GM12878 (cell line): Measurements from ENCODE around the gene CCR5. TPM values are rescaled to one million over a fixed set of nuclear protein-coding genes. Genes with fewer than 3 reads are reported as not detected.

Source experiments
- ATAC-seq: fragments of 200-7000 bp; cut with Tn5 transposase; 3 replicates; pipeline ENCODE4 v1.9.1; 2020; ENCODE audit warnings: mild to moderate bottlenecking, moderate library complexity
- BruUV-seq: library from RNA; stranded (reverse); fragments of 400-500 nt; replicated peaks from 2 replicates; lab custom pipeline; 2021; lab: Mats Ljungman, UMichigan
- CTCF ChIA-PET: fragments of 300-600 bp; sonication (Branson Sonifier 250); formaldehyde crosslinking; extraction: SDS; loops from one replicate; lab custom pipeline; 2021; ENCODE audit warnings: inconsistent platforms; lab: Yijun Ruan, JAX
- POLR2A ChIA-PET: fragments of 350-600 bp; formaldehyde crosslinking; extraction: SDS; loops from one replicate; lab custom pipeline; 2021; ENCODE audit warnings: inconsistent platforms; lab: Charles Lee
- RAD21 ChIA-PET: fragments of 300-600 bp; sonication (Branson Sonifier 250); formaldehyde crosslinking; loops from one replicate; lab custom pipeline; 2023; ENCODE audit warnings: antibody characterized with exemption; ENCODE audit not compliant: unreplicated experiment; lab: Charles Lee
- SMC1A ChIA-PET: fragments of 300-600 bp; sonication (Branson Sonifier 250); formaldehyde crosslinking; loops from one replicate; lab custom pipeline; 2023; ENCODE audit not compliant: unreplicated experiment, uncharacterized antibody; lab: Charles Lee
- DNase-seq: peaks from one replicate; pipeline ENCODE4 v3.0.0-alpha.2; 2011; ENCODE audit warnings: low read depth, low spot score
- FAIRE-seq: peaks from 3 replicates; lab custom pipeline; 2011; peaks lifted over from hg19 to GRCh38; lab: Jason Lieb, UNC
- H2AFZ ChIP-seq: 2 replicates; pipeline ENCODE4 v1.6.0; 2011; ENCODE audit warnings: low read depth, low read length, control low read depth; ENCODE audit not compliant: control insufficient read depth
- H3K27ac ChIP-seq: 2 replicates; pipeline ENCODE4 v1.5.1; 2011; ENCODE audit warnings: control low read depth; ENCODE audit not compliant: control insufficient read depth, insufficient read depth
- H3K27me3 ChIP-seq, 2 experiments: replicated peaks in 1 of 2; 2 replicates each; pipeline versions ENCODE4 v1.6.0 to v1.6.1; 2011; ENCODE audit warnings: low read length in 1 of 2; ENCODE audit not compliant: control insufficient read depth in 2 of 2, insufficient read depth in 2 of 2
- H3K36me3 ChIP-seq, 2 experiments: 2 replicates each; pipeline ENCODE4 v1.5.1; 2011; ENCODE audit warnings: low read length in 1 of 2; ENCODE audit not compliant: control insufficient read depth in 2 of 2, insufficient read depth in 2 of 2
- H3K4me1 ChIP-seq: 2 replicates; pipeline ENCODE4 v1.6.1; 2011; ENCODE audit warnings: mild to moderate bottlenecking, low read length, moderate library complexity, mixed read lengths; ENCODE audit not compliant: control insufficient read depth, insufficient read depth
- H3K4me2 ChIP-seq: 2 replicates; pipeline ENCODE4 v1.6.0; 2011; ENCODE audit warnings: control low read depth; ENCODE audit not compliant: control insufficient read depth, insufficient read depth
- H3K4me3 ChIP-seq: fragments of 200-600 bp; sonication (generic); 2 replicates; pipeline ENCODE4 v1.5.1; 2016
- H3K79me2 ChIP-seq: 2 replicates; pipeline ENCODE4 v1.6.0; 2011; ENCODE audit warnings: low read length; ENCODE audit not compliant: control insufficient read depth, insufficient read depth
- H3K9ac ChIP-seq: 2 replicates; pipeline ENCODE4 v1.8.0; 2011; ENCODE audit warnings: low read length, control low read depth, mixed read lengths; ENCODE audit not compliant: control insufficient read depth, insufficient read depth
- H3K9me3 ChIP-seq: replicated peaks from 3 replicates; pipeline ENCODE4 v1.5.1; 2011; ENCODE audit warnings: mild to moderate bottlenecking, low read length; ENCODE audit not compliant: control insufficient read depth, insufficient read depth
- H4K20me1 ChIP-seq: 2 replicates; pipeline ENCODE4 v1.6.0; 2011; ENCODE audit not compliant: control insufficient read depth, insufficient read depth
- CBFB ChIP-seq: IDR thresholded peaks from 2 replicates; pipeline ENCODE4 v1.6.1; 2016; ENCODE audit warnings: antibody characterized with exemption, low read depth
- EED ChIP-seq: sonication (generic); IDR thresholded peaks from 2 replicates; pipeline ENCODE4 v1.6.1; 2016; ENCODE audit warnings: antibody characterized with exemption, low read depth
- ETV6 ChIP-seq, 2 experiments: fragments of 450-650 bp in 1 of 2; IDR thresholded peaks in 1 of 2; conservative IDR thresholded peaks in 1 of 2; 2 replicates each; pipeline ENCODE4 v1.6.1; 2014; ENCODE audit warnings: antibody characterized with exemption in 1 of 2, borderline replicate concordance in 1 of 2, low read depth in 1 of 2, mild to moderate bottlenecking in 1 of 2, moderate library complexity in 1 of 2
- FOXM1 ChIP-seq: IDR thresholded peaks from 2 replicates; pipeline ENCODE4 v1.6.1; 2012; ENCODE audit warnings: low read depth, mild to moderate bottlenecking, inconsistent platforms, low read length, moderate library complexity
- HDAC2 ChIP-seq: fragments of 200-600 bp; sonication (generic); IDR thresholded peaks from 2 replicates; pipeline ENCODE4 v1.6.1; 2017
- IKZF1 ChIP-seq: fragments of 450-650 bp; conservative IDR thresholded peaks from 2 replicates; pipeline ENCODE4 v1.6.1; 2017; ENCODE audit warnings: antibody characterized with exemption, mild to moderate bottlenecking
- IKZF2 ChIP-seq, 2 experiments: fragments of 450-650 bp; IDR thresholded peaks; 2 replicates each; pipeline ENCODE4 v1.6.1; 2017; ENCODE audit warnings: mild to moderate bottlenecking in 2 of 2, moderate library complexity in 2 of 2
- JUNB ChIP-seq: IDR thresholded peaks from 2 replicates; pipeline ENCODE4 v1.6.1; 2016; ENCODE audit warnings: antibody characterized with exemption, mild to moderate bottlenecking
- KDM1A ChIP-seq: fragments of 200-600 bp; sonication (generic); IDR thresholded peaks from 2 replicates; pipeline ENCODE4 v1.6.1; 2016; ENCODE audit warnings: borderline replicate concordance
- MTA3 ChIP-seq: IDR thresholded peaks from 2 replicates; pipeline ENCODE4 v1.6.1; 2012; ENCODE audit warnings: low read length, inconsistent platforms, borderline replicate concordance
- NFIC ChIP-seq: IDR thresholded peaks from 2 replicates; pipeline ENCODE4 v1.6.1; 2012; ENCODE audit warnings: low read depth, mild to moderate bottlenecking, inconsistent platforms, low read length, moderate library complexity
- RELB ChIP-seq: fragments of 450-650 bp; IDR thresholded peaks from 2 replicates; pipeline ENCODE4 v1.6.1; 2017; ENCODE audit warnings: low read depth, mild to moderate bottlenecking, moderate library complexity
- RUNX3 ChIP-seq: IDR thresholded peaks from 2 replicates; pipeline ENCODE4 v1.6.1; 2012; ENCODE audit warnings: low read length, inconsistent platforms
- WGBS: methylation state at CpG from one replicate; pipeline ENCODE4 v1.1.6; 2016; ENCODE audit warnings: low lambda C conversion rate; ENCODE audit not compliant: insufficient replicate concordance, insufficient coverage; ENCODE audit errors: missing lambda C conversion rate; 5-methylcytosine and 5-hydroxymethylcytosine counted together
- in situ Hi-C: fragments of 300-500 bp; cut with MboI; formaldehyde crosslinking; loops from 9 replicates; pipeline ENCODE4 v1.14.3; 2018; ENCODE audit warnings: mixed read lengths
- intact Hi-C: fragments of 100-400 bp; cut with micrococcal nuclease; formaldehyde crosslinking; loops from one replicate; pipeline ENCODE4 v1.14.2; 2022; ENCODE audit not compliant: unreplicated experiment
- polyA plus RNA-seq, 11 experiments: library from polyadenylated mRNA; depleted of rRNA in 4 of 11; unstranded in 6 of 11; stranded (reverse) in 5 of 11; fragments of >200 nt; fragmentation: Nextera tagmentation in 4 of 11; fragmentation: Illumina TruSeq in 1 of 11; extraction: Ambion mirVana in 4 of 11; extraction: Trizol in 1 of 11; gene quantifications; 1 replicate in 1 of 11; 2 replicates in 10 of 11; pipeline versions ENCODE4 v1.2.1 to v1.2.3, GENCODE V29; 2011 to 2016; ENCODE audit warnings: inconsistent platforms in 2 of 11, missing spikeins in 2 of 11, low read depth in 1 of 11
- total RNA-seq, 4 experiments: library from RNA; depleted of rRNA in 3 of 4; stranded (reverse); fragments of >200 nt in 3 of 4; fragmentation: Illumina TruSeq in 1 of 4; extraction: Trizol in 1 of 4; gene quantifications; 2 replicates each; pipeline versions ENCODE4 v1.2.1 to v1.2.3, GENCODE V29; 2013 to 2021

CCR5 gene
- total and polyA plus RNA-seq, 10 of the 15 experiments (the other 5 are each of a cell fraction or from before 2014, with no cell fraction given), result 0.17 to 1.6 (median 0.82) TPM; not detected in 1

- H2AFZ ChIP-seq, result no peak overlapping the region
- ATAC-seq (no peak; the same call in 2 of the 3 replicates), FAIRE-seq (no peak)
Observed at GRCh38 chr3:46361408-46362283, 9.1 kb upstream of the CCR5 start.

More at GRCh38 chr3:46361408-46362283, 9.1 kb upstream of the CCR5 start:
- ChIA-PET RAD21 (interaction anchor here (0.7 to 6.0 kb wide), 6 partner anchors 8 to 154 kb away, joined by 3 to 38 read pairs (median 12); partner anchors contain the start of gene CCR5), CTCF (interaction anchor here (1.3 to 4.0 kb wide), 3 partner anchors 16 to 147 kb away, joined by 3 to 25 read pairs (median 8); no protein-coding TSS in a partner anchor), SMC1A (interaction anchor here (1.0 to 4.0 kb wide), 7 partner anchors 9 to 272 kb away, joined by 3 to 23 read pairs (median 4); partner anchors contain the start of gene CCR5), POLR2A (no interaction called here)
- H3K4me2 ChIP-seq, result peak overlapping the region; percentile 71
- no peaks in the 10 kb centered on the region for H3K9me3 ChIP-seq
- no peak for DNase-seq
- intact Hi-C loops, result loop anchor here (2.0 kb wide), 1 partner anchor 63 kb away; no protein-coding TSS in a partner anchor
- no peaks in the 10 kb centered on the region for H3K79me2 ChIP-seq
- H3K4me1 ChIP-seq, result peaks cover 40% of the 10 kb centered on the region
- BruUV-seq, result no TSS peak
- TF ChIP-seq FOXM1 (peak; percentile 45), IKZF1 (peak; percentile 76), HDAC2 (no peak), MTA3 (no peak; the same call in 1 of the 2 replicates), CBFB (0 out of 2 replicates have a peak, but pooled peaks have one; percentile 41), RUNX3 (peak; percentile 90), EED (peak; percentile 91), KDM1A (no peak), ETV6 (conservative IDR thresholded peaks at IDR 0.05 in 1 of 2, IDR thresholded peaks at IDR 0.05 in 1 of 2; ENCODE audit: borderline replicate concordance in 1 of 2, low read depth in 1 of 2) (peak in 1 of 2 experiments; percentile 75; a peak in 1 of 4 replicates), RELB (peak; percentile 17; the same call in 1 of the 2 replicates), JUNB (peak; percentile 51), NFIC (peak; percentile 72), IKZF2 (IDR thresholded peaks at IDR 0.05) (peak; percentile 66)
- H3K27ac ChIP-seq, result no peak overlapping the region
- in situ Hi-C loops, result no loop called here
- H3K9ac ChIP-seq, result no peak overlapping the region
- no peak overlapping the region; the same call in 1 of the 2 replicates for H3K4me3 ChIP-seq
- WGBS, result 51% methylated on average over 8 of the region's 8 CpGs
- H3K27me3 ChIP-seq, result no peaks in the 10 kb centered on the region
- no peaks in the 10 kb centered on the region for H3K36me3 ChIP-seq
- H4K20me1 ChIP-seq, result no peaks in the 10 kb centered on the region
